DMS 273 treated with DMSO at 0.1 percent for 48 hours (cell line): ENCODE measurements around the gene B4GAT1.
A peak's percentile ranks its signal among the peaks of the same experiment; 100 is the strongest.
"Not testable (repeated sequence)": the region's sequence is repeated elsewhere in the genome, so short reads cannot be mapped to it uniquely, and the experiment has no call there.

Source experiments
- DNase-seq: peaks from one replicate; lab custom pipeline; 2025; lab: John Stamatoyannopoulos, UW

The B4GAT1 gene

DNA sequence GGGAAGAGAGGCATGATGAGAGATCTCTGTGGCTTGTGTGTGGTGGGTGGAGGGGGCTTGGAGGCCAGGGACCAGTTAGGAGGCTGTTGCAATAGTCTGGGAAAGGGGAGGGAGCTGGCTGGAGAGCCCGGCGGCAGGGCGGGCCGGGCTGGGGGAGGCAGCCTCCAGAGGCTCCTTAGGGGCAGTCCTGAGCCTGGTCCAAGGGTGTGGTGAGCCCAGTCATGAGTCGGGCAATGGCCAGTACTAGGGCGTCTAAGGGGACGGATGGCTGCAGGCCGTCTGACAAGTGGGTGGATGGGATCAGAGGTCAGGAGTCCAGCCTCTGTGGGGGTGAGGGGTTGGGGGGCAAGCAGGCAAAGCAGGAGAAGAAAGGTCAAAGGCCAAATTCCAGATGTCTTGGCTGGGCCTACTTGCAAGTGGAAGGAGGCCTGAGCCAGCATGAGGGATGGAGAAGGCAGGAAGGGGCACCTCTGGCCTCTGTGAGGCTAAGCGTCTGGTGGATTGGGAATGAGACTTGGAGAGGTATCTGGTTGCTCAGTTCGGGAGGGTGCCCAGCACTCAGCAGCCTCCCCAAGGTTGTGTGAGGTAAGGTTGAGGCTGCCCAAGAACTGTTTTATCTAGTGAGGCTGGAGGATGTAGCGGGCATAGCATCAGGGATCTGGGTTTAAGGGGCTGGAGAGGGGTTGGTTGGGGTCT, 24.5 kb downstream of the B4GAT1 start:
- no peak for DNase-seq

DNA sequence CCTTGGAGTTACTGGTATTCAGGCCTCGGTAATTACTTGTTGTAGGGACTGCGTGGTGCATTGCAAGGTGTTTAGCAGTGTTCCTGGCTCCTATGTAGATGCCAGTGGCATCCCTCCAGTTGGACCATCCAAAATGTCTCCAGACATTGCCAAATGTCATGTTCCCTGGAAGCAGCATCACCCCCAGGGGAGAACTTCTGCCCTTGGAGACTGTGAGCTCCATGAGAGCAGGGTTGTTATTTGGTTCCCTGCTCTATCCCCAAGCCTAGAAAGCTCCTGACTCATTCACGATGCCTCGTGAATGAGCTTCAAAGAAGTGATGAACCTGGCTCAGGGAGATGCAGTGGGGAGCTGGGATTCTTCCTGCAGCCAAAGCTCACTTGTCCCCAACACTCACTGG, 25.8 kb downstream of the B4GAT1 start:
- DNase-seq: no peak

DNA sequence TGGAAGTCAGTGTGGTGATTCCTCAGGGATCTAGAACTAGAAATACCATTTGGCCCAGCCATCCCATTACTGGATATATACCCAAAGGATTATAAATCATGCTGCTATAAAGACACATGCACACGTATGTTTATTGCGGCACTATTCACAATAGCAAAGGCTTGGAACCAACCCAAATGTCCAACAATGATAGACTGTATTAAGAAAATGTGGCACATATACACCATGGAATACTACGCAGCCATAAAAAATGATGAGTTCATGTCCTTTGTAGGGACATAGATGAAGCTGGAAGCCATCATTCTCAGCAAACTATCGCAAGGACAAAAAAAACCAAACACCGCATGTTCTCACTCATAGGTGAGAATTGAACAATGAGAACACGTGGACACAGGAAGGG, 26.7 kb downstream of the B4GAT1 start:
- DNase-seq: not testable (repeated sequence)

DNA sequence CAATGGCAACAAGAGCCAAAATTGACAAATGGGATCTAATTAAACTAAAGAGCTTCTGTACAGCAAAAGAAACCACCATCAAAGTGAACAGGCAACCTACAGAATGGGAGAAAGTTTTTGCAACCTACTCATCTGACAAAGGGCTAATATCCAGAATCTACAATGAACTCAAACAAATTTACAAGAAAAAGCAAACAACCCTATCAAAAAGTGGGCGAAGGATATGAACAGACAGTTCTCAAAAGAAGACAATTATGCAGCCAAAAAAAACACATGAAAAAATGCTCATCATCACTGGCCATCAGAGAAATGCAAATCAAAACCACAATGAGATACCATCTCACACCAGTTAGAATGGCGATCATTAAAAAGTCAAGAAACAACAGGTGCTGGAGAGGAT, 27.1 kb downstream of the B4GAT1 start:
- not testable (repeated sequence) for DNase-seq

DNA sequence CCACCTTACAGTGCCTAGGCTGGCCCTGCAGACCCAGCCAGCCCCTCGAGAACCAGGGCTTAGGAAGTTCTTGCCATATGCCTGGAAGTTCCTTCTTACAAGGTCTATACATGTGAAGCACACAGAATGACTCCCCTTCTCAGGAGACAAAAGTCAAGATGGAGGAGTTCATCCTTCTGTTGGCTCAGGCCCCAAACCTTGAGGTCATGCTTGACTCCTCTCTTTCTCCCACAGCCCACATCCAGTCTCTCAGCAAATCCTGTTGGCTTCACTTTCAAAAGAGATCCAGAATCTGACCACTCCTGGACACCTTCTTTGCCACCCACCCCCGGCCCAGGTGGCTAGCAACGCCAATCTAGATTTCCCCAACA, 28.8 kb downstream of the B4GAT1 start:
- DNase-seq: no peak

DNA sequence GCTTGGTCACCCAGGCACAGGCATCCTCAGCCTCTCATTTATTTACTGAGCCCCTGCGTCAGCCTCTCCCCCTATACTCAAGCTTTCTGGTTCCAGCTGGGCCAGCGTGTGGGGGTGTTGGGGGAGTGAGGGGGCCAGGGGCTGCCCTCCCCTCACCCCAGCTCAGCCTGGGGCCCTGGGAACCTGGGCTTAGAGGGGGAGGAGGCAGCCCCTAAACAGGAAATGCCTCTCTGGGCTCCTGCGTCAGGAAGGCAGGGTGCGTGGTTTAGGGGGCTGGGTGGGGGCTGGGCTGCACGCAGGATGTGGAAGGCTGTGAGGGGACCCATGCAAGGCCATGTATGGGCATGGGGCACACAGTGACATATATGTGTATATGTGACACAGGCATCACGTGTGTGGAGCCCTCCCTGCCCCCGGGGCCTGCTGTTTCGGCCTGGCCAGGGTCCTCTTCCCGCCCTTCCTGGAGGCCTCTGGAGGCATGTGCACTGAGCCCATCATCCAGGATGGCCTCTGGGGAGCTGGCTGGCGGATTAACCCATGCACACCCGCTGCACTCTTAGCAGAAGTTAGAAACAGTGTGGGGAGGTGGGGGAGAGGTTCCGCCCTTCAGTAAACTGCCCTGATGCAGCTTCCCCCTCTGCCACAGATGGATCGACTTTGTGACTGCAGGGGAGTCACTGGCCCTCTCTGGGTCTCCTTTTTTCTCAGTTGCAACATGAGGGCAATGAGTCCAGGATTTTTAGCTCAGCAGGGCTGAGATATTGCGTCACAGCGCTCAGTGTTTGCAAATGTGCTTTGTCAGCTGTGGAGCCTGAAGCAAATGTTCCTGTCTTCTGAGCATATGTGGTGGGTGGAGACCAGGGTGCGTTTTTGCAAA, 29.5 kb downstream of the B4GAT1 start:
- no peak for DNase-seq

DNA sequence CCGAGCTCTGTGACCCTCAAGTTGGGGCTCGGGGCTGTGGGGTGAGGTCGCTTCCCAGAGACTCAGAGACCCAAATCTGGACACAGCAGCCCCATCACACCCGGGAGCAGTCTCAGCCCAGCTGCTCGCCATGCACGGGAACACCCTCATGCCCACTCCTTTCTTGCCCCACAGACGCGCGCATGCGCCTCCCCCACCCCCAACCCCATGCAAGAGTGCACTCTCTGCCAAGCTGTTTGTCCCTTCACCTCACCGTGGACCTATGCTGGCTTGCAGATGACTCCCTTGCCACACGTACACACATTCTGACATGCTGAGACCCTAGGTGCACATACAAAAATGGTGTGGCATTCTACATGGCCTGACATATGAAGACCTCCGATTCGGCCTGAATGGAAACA, 30.1 kb downstream of the B4GAT1 start:
- DNase-seq: no peak

DNA sequence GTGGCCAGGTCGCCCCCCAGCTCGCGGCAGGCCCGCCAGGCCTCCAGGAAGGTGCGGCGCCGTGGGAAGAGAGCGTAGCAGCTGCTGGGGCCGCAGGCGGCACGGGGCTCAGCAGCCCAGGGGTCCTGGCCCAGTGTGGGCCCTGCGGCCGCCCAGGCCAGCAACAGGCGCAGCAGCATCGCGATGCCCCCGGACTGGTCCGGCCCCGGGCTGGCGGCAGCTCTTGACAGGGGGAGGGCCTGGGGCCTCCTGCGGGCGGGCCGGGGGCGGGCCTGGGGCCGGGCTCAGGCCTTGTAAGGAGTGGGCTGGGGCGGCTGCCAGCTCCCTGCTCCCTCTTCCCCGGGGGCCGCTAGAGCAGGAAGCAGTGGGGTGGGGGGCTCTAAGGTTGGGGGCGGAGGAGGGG, 30.6 kb downstream of the B4GAT1 start, which contains the start of gene CD248:
CD248 (minus strand) TSS at position 196 of the 403 bp plus-strand sequence; CDS start at position 179, 17 bp downstream.
- DNase-seq: no peak

DNA sequence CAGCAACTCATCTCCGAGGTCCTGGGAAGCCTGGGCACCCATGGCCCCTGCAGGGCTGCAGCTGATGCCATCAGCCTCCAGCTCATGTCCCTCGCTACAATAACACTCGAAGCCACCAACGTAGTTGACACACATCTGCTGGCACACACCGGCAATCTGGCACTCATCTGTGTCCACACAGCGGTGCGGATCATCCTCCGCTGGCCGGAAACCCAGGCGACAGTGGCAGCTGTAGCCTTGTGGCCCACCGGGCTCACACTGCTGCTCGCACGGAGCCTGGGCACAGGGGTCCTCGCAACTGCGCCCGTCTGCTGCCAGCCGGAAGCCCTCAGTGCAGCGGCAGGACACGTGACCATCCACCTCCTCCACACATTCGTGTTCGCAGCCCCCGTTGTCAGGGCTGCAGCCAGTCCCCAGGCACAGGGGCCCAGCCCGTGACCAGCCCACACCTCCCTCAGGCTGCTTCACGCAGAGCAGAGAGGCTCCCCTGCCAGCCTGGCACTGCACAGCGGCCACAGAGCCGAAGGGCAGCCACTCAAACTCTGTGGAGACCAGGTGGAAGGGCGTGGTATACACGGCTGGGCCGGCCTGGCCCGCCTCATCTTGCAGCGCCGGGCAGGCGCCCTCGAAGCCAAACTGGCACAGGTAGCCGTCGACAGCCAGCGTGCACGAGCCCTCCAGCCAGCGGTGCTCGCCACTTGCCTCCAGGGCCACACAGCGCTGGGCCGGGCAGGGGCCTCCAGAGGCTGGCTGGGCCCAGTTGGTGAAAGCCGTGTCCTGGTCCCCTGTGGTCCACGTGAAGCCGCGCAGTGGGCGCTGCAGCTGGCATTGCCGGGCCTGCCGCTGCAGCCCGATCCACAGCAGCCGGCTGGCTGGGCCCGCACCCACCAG, 31.3 kb downstream of the B4GAT1 start:
- no peak for DNase-seq

DNA sequence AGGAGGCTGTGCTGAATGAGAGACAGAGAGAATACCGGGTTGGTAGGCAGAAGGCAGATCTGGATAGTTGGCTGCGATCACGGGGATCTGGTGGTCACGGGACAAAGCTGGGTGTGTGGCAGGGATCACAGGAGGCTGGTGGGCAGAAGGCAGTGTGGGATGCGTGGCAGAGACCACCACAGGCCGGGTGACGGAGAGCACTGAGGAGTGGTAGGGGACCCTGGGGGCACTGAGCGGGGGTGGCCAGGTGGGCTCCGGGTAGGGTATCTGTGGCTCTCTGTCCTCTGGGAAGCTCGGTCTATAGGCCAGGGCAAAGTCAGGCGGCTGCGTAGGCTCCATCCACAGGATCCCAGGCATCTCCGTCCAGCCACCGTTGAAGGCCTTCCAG, 31.9 kb downstream of the B4GAT1 start:
- no peak for DNase-seq

DNA sequence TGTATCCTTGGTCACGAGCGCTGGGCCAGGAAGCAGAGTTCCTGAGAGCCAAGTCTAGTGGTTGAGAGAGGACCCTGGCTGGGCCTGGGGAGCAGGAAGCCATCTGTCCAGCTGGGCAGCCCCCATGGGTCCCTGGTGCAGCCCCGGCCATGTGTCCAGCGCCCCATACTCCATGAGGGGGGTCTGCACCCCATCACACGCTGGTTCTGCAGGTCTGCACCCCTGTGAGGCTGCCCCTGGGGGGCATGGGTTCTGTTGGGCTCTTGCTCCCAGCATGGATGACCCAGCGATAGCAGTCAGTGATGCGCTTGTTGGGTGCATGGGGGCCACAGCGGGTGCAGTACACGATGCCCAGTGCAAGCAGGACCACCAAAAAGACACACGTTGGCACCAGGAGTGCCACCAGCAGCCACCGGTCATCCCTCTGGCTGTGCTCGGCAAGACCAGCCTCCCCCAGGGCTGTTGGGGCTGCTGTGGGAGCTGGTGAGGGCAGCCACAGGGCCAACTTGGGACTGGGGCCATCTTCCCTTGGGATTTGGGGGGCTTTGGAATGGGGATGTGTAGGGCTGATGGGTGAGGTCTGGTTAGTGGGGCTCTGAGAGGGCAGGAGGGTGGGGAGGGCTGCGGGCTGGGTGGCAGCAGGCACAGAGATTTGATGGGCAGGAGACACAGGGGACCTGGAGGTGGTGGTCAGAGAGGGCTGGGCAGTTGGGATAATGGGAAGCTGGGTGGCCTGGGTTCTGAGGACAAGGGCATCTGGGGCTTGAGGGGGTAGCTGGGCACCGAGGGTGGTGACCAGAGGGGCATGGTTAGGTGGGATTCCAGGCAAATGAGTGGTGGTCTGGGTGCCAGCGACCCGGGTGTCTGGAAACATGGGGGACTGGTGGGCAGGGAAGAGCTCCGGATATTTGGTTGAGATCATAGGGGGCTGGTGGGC, 32.6 kb downstream of the B4GAT1 start:
- DNase-seq: no peak

DNA sequence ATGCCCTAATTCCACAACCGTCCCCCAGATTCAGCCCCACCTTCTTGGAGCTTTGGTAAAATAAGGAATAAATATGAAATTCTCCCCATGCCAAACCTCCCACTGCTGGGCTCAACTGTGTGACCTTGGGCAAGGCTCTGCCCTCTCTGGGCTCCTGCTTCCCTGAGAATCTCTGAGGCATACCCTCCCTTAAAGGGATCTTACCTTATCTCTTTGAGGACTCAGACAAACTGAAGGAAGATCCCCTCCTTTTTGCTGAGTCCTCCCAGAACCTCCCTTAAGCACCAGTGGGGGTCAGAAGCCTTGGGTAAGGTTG, 33.3 kb downstream of the B4GAT1 start:
- no peak for DNase-seq

DNA sequence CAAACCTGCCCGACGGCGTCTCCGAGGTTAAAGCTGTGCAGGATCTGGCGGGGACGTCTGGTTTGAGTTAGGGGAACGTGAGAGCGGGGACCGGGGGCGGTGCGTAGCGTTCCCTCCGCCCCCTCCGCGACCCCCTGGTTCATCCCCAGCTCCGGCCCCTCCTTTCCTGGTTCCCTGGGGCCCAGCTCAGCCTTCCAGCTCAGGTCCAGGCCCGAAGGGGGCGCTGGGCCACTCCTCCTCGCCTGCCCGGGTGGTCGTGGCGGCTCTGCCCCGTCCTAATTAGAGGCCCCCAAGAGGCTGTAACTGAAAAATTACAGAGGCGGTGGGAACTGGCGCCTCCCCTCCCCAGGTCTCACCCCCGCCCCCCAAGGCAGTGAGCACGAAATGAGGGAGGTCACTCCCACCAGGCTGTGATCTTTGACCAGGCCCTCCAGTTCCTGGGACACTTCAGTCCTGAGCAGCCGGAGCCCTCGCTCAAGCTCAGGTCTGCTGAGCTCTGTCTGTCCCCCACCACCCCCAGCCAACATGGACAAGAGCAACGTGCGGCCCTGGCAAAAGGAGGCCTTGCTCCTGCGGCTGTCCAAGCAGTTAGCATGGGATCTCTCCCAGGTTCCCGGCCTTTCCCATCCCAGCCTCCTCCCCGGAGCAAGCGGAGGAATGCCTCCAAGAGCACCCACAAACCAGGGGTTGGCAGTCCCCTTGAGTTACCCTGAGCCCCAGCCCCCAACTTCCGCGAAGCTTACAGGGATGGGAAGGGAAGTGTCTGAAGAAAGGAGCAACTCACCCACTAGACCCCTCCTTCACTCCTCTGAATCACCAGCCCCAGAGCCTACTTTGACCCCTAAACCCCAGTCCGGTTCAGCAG, 33.9 kb downstream of the B4GAT1 start:
- no peak for DNase-seq

DNA sequence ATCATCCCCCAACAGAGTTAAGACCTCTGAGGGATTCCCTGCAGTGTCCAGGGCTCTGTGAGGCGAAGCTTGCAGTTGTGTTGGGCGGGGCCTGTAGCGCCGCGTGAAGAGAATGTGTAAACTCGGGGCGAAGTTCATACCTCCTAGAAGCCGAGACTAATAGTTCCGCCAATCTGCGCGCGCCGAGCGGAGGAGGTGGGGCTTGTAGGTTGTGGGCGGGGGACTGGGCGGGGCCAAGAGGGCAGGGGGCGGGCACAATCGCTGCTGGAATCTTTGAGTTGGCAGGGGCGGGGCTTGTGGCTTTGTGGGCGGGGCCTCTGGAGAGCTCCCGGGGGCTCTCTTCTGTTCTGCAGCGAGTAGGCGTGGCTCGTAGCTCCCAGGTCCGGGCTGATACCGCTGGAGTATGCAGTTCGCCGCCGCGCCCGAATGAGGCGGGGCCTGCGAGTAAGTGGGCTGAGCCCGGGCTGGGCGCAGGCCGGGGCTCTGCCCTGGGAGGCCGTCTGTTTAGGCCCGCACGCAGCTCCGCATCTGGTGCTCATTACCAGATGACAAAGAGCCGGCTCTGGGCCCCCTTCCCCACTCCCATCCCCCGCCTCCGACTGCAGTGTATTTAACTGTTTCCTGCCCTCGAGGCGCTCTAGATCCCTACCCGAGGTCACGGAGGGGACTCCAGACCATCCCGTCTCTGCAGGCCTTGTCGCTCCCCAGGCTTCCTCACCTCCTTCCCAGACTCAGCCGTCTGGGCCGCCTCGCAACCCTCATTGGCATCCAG, 34.7 kb downstream of the B4GAT1 start:
- DNase-seq: peak; percentile 92

DNA sequence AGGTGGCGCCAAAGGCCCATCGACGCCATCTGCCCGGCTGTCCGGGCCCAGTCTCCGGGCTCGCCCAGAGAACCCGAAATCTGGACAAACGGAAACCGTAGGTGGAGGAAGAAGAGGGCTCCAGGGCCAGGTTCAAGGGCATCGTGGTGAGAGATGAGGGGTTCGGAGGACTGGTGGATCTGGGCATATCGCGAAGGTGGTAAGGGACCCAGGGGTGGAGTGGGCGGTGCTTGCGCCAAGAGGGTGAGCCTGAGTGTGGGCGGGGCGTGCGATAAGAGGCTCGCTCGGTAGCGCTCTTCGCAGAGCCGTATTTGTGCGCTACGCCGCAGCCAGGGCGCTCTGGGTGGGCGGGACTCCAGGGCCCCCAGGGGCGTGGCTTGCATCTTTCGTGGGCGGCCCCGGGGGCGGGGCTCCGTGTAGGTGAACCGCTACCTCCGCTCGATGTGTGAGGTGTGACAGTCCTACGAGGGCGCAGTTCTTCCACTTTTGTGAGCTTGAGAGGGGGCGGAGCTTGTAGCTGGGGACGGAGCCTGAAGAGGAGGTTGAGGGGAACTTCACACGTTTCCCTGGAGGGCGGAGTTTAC, 35.4 kb downstream of the B4GAT1 start:
- peak; percentile 82 for DNase-seq

DNA sequence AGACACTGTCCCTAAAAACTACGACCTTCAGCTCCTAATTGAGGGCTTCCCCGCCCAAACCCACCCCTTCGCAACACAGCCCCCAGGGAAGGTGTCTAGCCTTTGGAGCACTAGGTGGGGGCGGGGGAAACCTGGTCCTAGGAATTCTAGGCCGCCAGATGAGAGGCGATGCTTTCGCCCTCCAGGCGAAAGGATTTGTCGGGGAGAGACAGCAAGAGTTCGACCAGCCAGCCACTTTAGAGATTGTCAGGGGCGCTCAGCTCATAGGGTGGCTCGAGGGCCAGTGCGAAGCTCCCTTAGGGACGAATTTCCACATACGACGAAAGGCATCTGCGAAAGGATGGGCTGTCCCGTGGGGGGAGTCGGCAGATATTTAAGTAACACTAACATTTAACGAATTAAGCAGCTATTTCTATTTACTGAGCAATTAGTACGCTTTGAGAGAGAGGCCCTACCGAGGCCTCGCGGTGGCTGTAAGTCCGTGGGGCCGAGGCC, 35.9 kb downstream of the B4GAT1 start:
- no peak for DNase-seq

DNA sequence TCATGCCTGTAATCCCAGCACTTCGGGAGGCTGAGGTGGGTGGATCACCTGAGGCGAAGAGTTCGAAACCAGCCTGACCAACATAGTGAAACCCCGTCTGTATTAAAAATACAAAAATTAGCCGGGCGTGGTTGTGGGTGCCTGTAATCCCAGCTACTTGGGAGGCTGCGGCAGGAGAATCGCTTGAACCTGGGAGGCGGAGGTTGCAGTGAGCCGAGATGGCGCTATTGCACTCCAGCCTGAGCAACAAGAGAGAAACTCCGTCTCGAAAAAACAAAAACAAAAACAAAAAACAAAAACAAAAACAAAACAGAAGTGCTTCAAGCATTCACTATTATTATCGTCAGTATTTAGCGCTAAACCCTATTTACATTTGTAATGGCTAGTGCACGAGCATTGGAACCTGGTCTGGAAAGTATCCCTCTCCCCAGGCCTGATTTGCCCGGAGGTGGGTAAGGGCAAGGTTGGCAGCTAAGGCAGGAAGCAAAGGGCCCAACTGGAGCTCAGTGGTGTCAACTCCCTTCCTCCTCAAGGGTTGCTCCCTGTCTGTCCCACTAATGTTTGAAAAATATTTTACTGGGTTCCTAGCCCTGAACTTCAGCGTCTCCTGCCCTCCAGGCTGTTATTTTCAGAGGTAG, 36.5 kb downstream of the B4GAT1 start:
- not testable (repeated sequence) for DNase-seq

DNA sequence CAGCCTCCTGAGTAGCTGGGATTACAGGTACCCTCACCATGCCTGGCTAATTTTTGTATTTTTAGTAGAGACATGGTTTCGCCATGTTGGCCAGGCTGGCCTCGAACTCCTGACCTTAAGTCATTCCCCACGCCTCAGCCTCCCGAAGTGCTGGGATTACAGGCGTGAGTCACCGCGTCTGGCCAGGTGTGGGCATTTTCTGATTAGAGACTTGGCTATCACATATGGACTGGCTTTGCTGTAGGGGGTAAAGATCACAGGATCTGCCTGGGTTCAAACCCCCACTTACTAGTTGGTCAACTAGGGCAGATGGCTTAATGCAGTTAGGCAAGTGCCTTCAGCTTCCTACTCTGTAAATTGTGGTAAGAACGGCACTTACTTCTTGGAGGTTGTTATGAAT, 37.1 kb downstream of the B4GAT1 start:
- no peak for DNase-seq

DNA sequence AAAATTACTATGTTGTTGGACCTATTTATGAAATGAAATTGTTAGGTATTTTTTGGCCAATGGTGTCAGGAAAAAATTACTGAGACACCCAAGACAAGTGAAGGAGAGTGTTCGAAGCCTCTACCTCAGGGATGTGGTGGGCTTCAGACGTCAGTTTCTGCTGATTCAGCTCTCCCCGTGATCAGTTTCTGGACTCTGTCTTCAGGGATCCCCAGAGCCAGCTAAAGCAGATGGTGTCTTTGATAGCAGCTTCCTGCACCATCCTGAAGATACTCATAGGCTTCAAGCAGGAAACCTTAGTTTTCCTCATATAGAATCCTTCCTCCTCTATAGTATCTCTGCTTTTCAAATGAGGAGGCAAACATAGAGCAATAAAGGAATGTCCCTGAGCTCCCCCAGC, 38.0 kb downstream of the B4GAT1 start:
- DNase-seq: no peak
